BLaER1 (cell line): ENCODE results near the gene ITGA2B.
A peak's percentile ranks its signal among the peaks of the same experiment; 100 is the strongest.
"Not testable (repeated sequence)": the region's sequence is repeated elsewhere in the genome, so short reads cannot be mapped to it uniquely, and the experiment has no call there.

Experiments used
- H3K27ac ChIP-seq: shearing (Covaris generic); formaldehyde crosslinking; 2 replicates; pipeline ENCODE4 v1.8.1; 2022
- H3K27me3 ChIP-seq: shearing (Covaris generic); formaldehyde crosslinking; 2 replicates; pipeline ENCODE4 v1.8.1; 2022
- H3K36me3 ChIP-seq: shearing (Covaris generic); formaldehyde crosslinking; 2 replicates; pipeline ENCODE4 v1.8.1; 2022
- H3K4me1 ChIP-seq: shearing (Covaris generic); formaldehyde crosslinking; 2 replicates; pipeline ENCODE4 v1.8.1; 2022
- H3K4me2 ChIP-seq: shearing (Covaris generic); formaldehyde crosslinking; 2 replicates; pipeline ENCODE4 v1.8.1; 2022
- H3K4me3 ChIP-seq: shearing (Covaris generic); formaldehyde crosslinking; 2 replicates; pipeline ENCODE4 v1.8.1; 2022
- H3K9ac ChIP-seq: shearing (Covaris generic); formaldehyde crosslinking; 2 replicates; pipeline ENCODE4 v1.8.1; 2022
- H3K9me3 ChIP-seq: shearing (Covaris generic); formaldehyde crosslinking; 2 replicates; pipeline ENCODE4 v1.8.1; 2022
- H4K20me1 ChIP-seq: shearing (Covaris generic); formaldehyde crosslinking; 2 replicates; pipeline ENCODE4 v1.8.1; 2022
- Cebpa-rat ChIP-seq: shearing (Covaris generic); IDR thresholded peaks from 2 replicates; pipeline ENCODE4 v1.8.1; 2022

The ITGA2B gene

GRCh38 chr17:44331249-44331760 lies 58.1 kb downstream of the ITGA2B start:
- Histone ChIP-seq H3K4me2 (peak overlapping the region; percentile 33), H3K27ac (no peak overlapping the region), H3K4me3 (no peak overlapping the region), H3K4me1 (peaks cover 45% of the 10 kb centered on the region), H3K27me3 (no peaks in the 10 kb centered on the region), H3K9me3 (no peaks in the 10 kb centered on the region), H4K20me1 (no peaks in the 10 kb centered on the region), H3K9ac (no peak overlapping the region), H3K36me3 (no peaks in the 10 kb centered on the region)
- TF ChIP-seq Cebpa-rat: no peak

- not testable (repeated sequence) for H4K20me1 ChIP-seq, H3K27ac ChIP-seq, H3K36me3 ChIP-seq, H3K9ac ChIP-seq, H3K4me3 ChIP-seq, H3K4me2 ChIP-seq, H3K27me3 ChIP-seq, H3K9me3 ChIP-seq
- peaks cover 56% of the 10 kb centered on the region for H3K4me1 ChIP-seq
Observed at GRCh38 chr17:44330263-44330662, 59.2 kb downstream of the ITGA2B start.

- H3K9ac ChIP-seq, H3K4me2 ChIP-seq, H3K27ac ChIP-seq, H3K27me3 ChIP-seq, H4K20me1 ChIP-seq, H3K36me3 ChIP-seq, H3K4me3 ChIP-seq, H3K9me3 ChIP-seq: not testable (repeated sequence)
- peaks cover 50% of the 10 kb centered on the region for H3K4me1 ChIP-seq
Observed at GRCh38 chr17:44329516-44329915, 59.9 kb downstream of the ITGA2B start.

GRCh38 chr17:44327715-44328449 lies 61.6 kb downstream of the ITGA2B start:
- H3K9me3 ChIP-seq: no peaks in the 10 kb centered on the region
- peaks cover 11% of the 10 kb centered on the region; the same call in 1 of the 2 replicates for H4K20me1 ChIP-seq
- H3K27me3 ChIP-seq: no peaks in the 10 kb centered on the region
- H3K9ac ChIP-seq: peak overlapping the region; percentile 58
- TF ChIP-seq Cebpa-rat: no peak
- H3K4me3 ChIP-seq: 0 out of 2 replicates have a peak overlapping the region, but pooled peaks have one; percentile 34
- peak overlapping the region; percentile 75 for H3K4me2 ChIP-seq
- peaks cover 56% of the 10 kb centered on the region for H3K4me1 ChIP-seq
- peak overlapping the region; percentile 66 for H3K27ac ChIP-seq
- no peaks in the 10 kb centered on the region for H3K36me3 ChIP-seq

- Histone ChIP-seq H3K4me2 (peak overlapping the region; percentile 75), H3K4me3 (no peak overlapping the region; the same call in 1 of the 2 replicates), H3K27me3 (no peaks in the 10 kb centered on the region), H3K9me3 (no peaks in the 10 kb centered on the region), H3K36me3 (peaks cover 7% of the 10 kb centered on the region), H3K4me1 (peaks cover 57% of the 10 kb centered on the region), H3K27ac (no peak overlapping the region), H4K20me1 (peaks cover 18% of the 10 kb centered on the region; the same call in 1 of the 2 replicates), H3K9ac (no peak overlapping the region)
- TF ChIP-seq Cebpa-rat: no peak
Observed at GRCh38 chr17:44326861-44327444, 62.5 kb downstream of the ITGA2B start.

- no peaks in the 10 kb centered on the region for H3K9me3 ChIP-seq
- peak within 1 kb of the TSS; percentile 87 for H3K4me2 ChIP-seq
- H3K27ac ChIP-seq: peak within 1 kb of the TSS; percentile 93
- no peaks in the 10 kb centered on the region for H3K27me3 ChIP-seq
- peak within 1 kb of the TSS; percentile 99 for H3K4me3 ChIP-seq
- no peak for TF ChIP-seq Cebpa-rat
- H3K36me3 ChIP-seq: peaks cover 29% of the 10 kb centered on the region
- H3K9ac ChIP-seq: peak within 1 kb of the TSS; percentile 95
- H4K20me1 ChIP-seq: peaks cover 38% of the 10 kb centered on the region
- H3K4me1 ChIP-seq: peaks cover 47% of the 10 kb centered on the region
Observed at GRCh38 chr17:44324571-44325275, 64.7 kb downstream of the ITGA2B start, which contains the start of gene SLC25A39. Gene SLC25A39, minus strand, starts transcription at chr17:44324823. Its CDS starts 1,261 bp downstream, at chr17:44323562.

- H3K4me3 ChIP-seq: peak overlapping the region; percentile 99
- peaks cover 47% of the 10 kb centered on the region for H3K4me1 ChIP-seq
- TF ChIP-seq Cebpa-rat: no peak
- H4K20me1 ChIP-seq: peaks cover 44% of the 10 kb centered on the region
- H3K9ac ChIP-seq: peak overlapping the region; percentile 95
- peak overlapping the region; percentile 87 for H3K4me2 ChIP-seq
- H3K9me3 ChIP-seq: no peaks in the 10 kb centered on the region
- H3K36me3 ChIP-seq: peaks cover 35% of the 10 kb centered on the region
- H3K27me3 ChIP-seq: no peaks in the 10 kb centered on the region
- peak overlapping the region; percentile 93 for H3K27ac ChIP-seq
Observed at GRCh38 chr17:44324092-44324570, 65.3 kb downstream of the ITGA2B start.

- TF ChIP-seq Cebpa-rat: no peak
- Histone ChIP-seq H3K27ac (peak overlapping the region; percentile 93), H4K20me1 (peaks cover 48% of the 10 kb centered on the region), H3K4me3 (peak overlapping the region; percentile 99), H3K36me3 (peaks cover 41% of the 10 kb centered on the region), H3K27me3 (0 out of 2 replicates have a peak, but pooled peaks cover 2% of the 10 kb centered on the region), H3K9ac (peak overlapping the region; percentile 95), H3K4me2 (peak overlapping the region; percentile 87), H3K4me1 (peaks cover 41% of the 10 kb centered on the region), H3K9me3 (no peaks in the 10 kb centered on the region)
Observed at GRCh38 chr17:44323359-44324091, 65.9 kb downstream of the ITGA2B start.

- no peak for TF ChIP-seq Cebpa-rat
- H3K27ac ChIP-seq: no peak overlapping the region
- no peaks in the 10 kb centered on the region for H3K9me3 ChIP-seq
- H3K9ac ChIP-seq: 0 out of 2 replicates have a peak overlapping the region, but pooled peaks have one; percentile 15
- peaks cover 49% of the 10 kb centered on the region for H3K36me3 ChIP-seq
- peaks cover 14% of the 10 kb centered on the region for H3K27me3 ChIP-seq
- peaks cover 60% of the 10 kb centered on the region for H4K20me1 ChIP-seq
- H3K4me1 ChIP-seq: peaks cover 30% of the 10 kb centered on the region
- no peak overlapping the region for H3K4me3 ChIP-seq
- H3K4me2 ChIP-seq: no peak overlapping the region
Observed at GRCh38 chr17:44322236-44322895, 67.1 kb downstream of the ITGA2B start.
